D721Med (cell line): ENCODE data around the gene SERPINB13.

Experiments
- DNase-seq: peaks from one replicate; pipeline ENCODE4 v3.0.0; 2011; ENCODE audit warnings: low spot score; ENCODE audit not compliant: insufficient read length
- FAIRE-seq: peaks from 2 replicates; lab custom pipeline; 2011; peaks lifted over from hg19 to GRCh38; lab: Jason Lieb, UNC
- TF ChIP-seq, protein P1 (sequence below): IDR thresholded peaks from 2 replicates; pipeline ENCODE4 v1.5.1; 2012; ENCODE audit warnings: mild to moderate bottlenecking, control low read depth; ENCODE audit not compliant: insufficient read depth; ENCODE audit errors: missing control alignments

Gene SERPINB13

DNA sequence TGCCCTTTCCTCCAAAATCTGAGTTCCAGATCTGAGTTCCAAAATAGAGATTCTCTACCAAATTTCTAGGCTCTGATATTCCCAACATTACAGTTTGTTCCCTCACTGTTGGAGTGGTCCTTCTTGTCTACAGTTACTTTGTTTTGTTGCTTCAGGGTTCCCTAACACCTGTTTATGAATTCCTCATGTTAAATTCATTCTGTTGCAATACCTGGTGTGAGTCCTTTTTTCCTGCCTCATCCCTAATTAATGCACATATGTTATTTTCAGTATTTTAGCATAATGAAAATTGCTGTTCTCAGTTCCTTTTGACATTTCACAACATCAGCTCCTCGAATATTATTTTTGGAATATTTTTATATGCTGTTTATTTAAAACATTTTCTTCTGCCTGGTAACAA lies 16.2 kb downstream of the SERPINB13 start:
- TF ChIP-seq, protein P1, sequence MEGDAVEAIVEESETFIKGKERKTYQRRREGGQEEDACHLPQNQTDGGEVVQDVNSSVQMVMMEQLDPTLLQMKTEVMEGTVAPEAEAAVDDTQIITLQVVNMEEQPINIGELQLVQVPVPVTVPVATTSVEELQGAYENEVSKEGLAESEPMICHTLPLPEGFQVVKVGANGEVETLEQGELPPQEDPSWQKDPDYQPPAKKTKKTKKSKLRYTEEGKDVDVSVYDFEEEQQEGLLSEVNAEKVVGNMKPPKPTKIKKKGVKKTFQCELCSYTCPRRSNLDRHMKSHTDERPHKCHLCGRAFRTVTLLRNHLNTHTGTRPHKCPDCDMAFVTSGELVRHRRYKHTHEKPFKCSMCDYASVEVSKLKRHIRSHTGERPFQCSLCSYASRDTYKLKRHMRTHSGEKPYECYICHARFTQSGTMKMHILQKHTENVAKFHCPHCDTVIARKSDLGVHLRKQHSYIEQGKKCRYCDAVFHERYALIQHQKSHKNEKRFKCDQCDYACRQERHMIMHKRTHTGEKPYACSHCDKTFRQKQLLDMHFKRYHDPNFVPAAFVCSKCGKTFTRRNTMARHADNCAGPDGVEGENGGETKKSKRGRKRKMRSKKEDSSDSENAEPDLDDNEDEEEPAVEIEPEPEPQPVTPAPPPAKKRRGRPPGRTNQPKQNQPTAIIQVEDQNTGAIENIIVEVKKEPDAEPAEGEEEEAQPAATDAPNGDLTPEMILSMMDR, result no peak
- FAIRE-seq (no peak), DNase-seq (no peak)

DNA sequence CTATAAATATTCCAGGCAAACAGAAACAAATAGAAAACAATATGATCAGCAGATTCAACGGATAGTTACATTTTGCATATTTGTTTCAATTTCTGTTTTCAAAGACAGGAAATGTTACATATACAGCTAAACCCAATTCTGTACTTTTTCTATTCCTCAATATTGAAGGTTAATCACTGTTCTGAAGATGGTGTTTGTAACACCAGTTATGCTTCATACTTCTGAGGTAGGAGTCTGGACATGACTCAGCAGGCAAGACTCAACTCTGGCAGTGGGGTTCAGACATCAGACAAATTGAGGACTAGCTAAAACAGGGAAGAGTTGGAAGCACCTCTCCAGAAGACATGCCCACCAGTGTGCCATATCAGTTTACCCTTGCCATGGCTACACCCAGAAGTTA lies 16.6 kb downstream of the SERPINB13 start:
- FAIRE-seq (peak; percentile 97), DNase-seq (no peak)
- TF ChIP-seq, protein P1, result no peak

DNA sequence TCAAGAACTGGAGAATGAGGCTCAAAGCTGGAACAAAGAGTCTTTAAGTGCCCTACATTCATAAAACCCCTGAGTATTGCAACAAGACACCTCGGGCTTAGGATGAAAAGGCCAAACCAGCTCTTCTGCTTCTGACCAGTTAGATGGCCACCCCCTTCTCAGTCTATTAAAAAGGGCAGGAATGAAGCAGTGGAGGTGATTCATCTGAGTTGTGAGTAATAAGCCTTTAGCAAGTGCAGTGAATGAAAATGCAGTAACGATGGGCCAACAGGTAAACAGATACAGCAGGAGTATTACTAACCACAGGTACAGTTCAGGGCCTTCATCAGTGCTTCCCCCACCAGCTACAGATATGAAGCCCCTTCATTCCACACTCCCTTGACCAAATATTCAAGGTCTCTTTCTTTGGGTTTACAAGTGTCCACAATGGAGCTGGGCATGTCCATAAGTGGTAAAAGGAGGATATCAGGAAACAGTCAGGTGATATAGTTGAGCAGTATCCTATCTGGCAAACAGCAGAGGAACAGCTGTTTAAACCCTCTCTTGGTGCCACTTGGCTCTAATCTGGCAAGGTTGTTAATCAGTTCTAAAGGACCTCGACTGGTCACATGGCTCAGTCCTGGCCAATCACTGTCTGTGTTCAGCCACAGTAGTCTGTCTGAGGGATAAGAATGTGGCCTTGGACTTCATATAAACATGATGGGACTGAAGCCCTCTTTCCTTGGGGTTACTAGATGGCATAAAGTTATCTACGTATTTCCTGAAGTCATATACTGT lies 17.8 kb downstream of the SERPINB13 start:
- TF ChIP-seq, protein P1, result no peak
- DNase-seq (no peak), FAIRE-seq (peak; percentile 90)

DNA sequence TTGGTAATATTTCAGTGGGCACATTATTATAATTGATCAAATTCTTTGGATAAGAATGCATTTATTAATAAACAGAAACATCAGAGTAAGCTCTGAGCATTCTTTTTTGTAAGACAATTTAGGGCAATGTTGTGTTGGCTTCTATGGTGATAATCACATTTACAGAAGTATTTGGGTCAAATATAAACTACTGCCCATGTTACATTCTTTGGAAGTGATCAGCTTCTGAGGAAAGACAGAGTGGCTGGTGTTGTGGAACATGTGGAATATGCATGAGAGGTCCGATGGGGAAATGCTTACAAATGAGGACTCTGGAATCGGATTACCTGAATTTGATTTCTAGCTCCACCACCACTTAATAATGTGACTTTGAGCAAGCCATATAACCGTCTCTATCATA lies 19.4 kb downstream of the SERPINB13 start:
- FAIRE-seq, result peak; percentile 91
- TF ChIP-seq, protein P1, result no peak

DNA sequence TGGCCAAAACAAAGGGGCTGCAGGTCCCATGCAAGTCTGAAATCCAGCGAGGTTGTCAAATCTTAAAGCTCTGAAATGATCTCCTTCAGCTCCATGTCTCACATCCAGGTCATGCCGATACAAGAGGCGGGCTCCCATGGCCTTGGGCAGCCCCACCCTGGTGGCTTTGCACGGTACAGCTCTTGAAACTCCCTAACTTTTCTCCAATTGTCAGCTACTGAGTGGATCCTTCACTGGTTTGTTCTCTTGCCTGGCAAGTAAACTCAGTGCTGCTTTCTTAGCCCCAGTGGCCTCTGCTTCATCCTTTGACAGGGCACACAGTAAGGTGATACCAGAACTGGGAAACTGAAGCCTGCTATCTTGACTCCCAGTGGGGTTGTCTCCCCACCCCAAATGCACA lies 26.3 kb downstream of the SERPINB13 start:
- FAIRE-seq, result no peak
- TF ChIP-seq, protein P1, result no peak

More for the DNA sequence above, 19.4 kb downstream of the SERPINB13 start:
- DNase-seq, result no peak

DNA sequence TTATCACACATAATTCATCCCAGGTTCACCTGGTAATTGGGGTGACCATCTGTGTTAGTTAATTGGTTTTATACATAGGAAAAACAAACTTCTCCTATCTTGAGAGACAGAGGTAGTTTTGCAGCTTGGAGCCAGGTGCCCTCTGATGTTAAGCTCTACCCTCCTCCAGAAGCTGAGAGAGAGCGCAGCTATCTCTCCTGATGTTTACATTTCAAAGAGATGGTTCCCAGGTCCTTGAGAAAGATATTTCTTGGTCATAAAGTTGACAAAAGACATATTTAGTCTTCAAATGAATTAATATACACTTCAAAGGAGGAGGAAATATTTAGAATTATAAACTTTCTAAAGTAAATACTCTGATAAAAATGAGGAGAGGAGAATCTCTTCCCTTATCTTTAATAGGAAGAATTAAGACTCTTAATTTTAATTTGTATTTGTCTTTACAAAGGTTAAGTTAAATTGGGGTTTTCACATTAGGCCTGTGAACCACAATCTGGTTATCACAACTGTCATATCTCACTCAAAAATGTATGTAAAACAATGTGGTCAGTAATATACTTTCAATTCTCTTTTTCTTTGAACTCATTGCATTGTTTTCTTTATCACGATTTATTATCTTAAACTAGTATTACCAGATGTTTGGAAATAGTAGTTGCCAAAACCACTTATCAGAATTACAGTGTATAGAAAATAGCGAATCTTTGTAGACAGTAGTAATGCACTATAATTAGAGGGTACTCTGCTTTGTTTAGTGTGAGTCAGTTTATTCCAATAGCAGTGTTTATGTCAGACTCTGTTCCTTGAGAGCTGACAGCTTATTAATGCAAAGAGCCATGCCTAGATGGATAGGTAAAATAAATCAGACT lies 30.1 kb downstream of the SERPINB13 start:
- TF ChIP-seq, protein P1, result no peak
- FAIRE-seq (peak; percentile 97), DNase-seq (no peak)

More for the DNA sequence above, 26.3 kb downstream of the SERPINB13 start:
- no peak for DNase-seq
